ENCODE results near the gene DYNC1I1. TPM values are rescaled to one million over a fixed set of nuclear protein-coding genes. Genes with fewer than 3 reads are reported as not detected.
"Not testable (repeated sequence)": the region's sequence is repeated elsewhere in the genome, so short reads cannot be mapped to it uniquely, and the experiment has no call there.

DYNC1I1 gene
- total RNA-seq, 4 donors from 2014 or later = 1.7 to 6.8 (median 4.2) TPM

DNA sequence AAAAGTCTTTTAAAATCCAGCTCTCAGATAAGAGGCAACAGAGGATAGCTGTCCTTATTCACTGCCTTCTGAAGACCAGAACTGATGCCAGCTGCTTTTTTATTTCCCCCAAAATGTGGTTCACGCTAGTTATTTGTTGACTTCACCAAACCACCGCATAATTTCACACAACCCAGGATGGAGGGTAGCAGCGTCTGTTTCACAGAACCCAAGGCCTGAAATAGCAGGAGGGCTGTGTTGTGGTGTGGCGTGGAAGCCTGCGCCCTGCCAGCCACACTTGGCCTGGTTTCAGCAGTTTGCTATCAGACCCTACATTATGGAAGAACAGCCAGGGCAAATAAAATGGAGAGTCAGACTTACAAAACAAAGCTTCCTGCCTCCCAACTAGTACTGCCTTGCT, 155.4 kb downstream of the DYNC1I1 start:
- TF ChIP-seq, protein P1, sequence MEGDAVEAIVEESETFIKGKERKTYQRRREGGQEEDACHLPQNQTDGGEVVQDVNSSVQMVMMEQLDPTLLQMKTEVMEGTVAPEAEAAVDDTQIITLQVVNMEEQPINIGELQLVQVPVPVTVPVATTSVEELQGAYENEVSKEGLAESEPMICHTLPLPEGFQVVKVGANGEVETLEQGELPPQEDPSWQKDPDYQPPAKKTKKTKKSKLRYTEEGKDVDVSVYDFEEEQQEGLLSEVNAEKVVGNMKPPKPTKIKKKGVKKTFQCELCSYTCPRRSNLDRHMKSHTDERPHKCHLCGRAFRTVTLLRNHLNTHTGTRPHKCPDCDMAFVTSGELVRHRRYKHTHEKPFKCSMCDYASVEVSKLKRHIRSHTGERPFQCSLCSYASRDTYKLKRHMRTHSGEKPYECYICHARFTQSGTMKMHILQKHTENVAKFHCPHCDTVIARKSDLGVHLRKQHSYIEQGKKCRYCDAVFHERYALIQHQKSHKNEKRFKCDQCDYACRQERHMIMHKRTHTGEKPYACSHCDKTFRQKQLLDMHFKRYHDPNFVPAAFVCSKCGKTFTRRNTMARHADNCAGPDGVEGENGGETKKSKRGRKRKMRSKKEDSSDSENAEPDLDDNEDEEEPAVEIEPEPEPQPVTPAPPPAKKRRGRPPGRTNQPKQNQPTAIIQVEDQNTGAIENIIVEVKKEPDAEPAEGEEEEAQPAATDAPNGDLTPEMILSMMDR (IDR thresholded peaks at IDR 0.05) = no peak
- no peak for DNase-seq (ENCODE audit: low spot score)
- no peak for ATAC-seq (ENCODE audit: low FRiP score)

DNA sequence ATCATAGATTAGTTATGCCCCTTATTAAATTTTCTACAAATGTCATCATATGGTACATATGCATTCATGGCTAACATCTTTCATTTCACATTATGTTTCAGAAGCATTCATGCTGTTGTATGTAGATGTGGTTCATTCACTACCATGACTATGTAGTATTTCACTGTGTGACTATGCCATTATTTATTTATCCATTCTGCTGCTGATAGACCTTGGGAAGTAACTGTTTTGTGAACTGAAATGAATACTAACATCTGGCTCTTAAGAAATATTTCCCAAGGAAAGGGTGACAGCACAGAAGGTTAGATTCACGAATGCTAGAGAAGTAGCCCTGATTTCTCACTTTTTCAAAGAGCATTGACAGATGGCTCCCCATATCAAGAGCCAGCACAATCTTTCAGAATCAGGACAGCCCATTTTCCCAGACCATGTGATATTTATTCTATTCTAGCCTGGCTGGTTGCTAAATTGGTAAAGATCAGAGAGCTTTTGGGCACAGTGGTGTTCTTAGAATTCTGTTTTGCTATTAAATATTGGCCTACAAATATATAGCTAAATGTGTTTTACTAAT, 157.4 kb downstream of the DYNC1I1 start:
- TF ChIP-seq, protein P1 (IDR thresholded peaks at IDR 0.05) = no peak
- ATAC-seq (ENCODE audit: low FRiP score) (no peak), DNase-seq (ENCODE audit: low spot score) (no peak)

DNA sequence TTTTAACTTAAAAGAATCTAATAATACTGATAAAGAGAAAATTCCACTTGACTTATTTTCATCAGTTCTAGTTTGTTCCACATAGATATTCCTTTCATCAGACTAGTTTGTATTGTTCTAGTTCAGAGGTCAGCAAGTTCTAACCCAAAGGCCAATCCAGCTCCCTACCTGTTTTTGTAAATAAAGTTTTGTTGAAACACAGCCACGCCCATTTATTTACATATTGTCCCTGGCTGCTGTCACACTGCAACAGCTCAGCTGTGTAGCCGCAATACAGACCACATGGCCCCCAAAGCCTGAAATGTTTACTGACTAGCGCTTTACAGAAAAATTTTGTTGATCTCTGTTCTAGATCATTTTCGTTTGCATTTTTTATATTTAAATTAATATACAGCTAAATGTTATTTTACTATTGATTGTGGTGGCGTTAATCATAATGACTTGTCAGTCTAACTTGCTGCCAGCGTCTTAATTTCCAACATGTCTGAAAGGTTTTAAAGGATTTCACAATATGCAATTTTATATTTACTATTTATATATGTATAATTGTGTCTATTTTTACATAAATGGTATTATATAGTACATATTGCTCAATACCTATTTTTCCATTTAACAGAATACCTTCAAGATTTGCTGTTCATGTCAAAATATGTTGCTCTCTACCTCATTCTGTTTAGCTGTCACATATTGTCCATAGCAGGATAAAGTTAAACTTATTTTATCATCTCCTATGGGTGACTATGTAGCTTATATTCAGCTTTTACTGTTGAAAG, 159.3 kb downstream of the DYNC1I1 start:
- ATAC-seq (ENCODE audit: low FRiP score) = no peak
- DNase-seq (ENCODE audit: low spot score) = no peak
- TF ChIP-seq, protein P1 (IDR thresholded peaks at IDR 0.05) = no peak

DNA sequence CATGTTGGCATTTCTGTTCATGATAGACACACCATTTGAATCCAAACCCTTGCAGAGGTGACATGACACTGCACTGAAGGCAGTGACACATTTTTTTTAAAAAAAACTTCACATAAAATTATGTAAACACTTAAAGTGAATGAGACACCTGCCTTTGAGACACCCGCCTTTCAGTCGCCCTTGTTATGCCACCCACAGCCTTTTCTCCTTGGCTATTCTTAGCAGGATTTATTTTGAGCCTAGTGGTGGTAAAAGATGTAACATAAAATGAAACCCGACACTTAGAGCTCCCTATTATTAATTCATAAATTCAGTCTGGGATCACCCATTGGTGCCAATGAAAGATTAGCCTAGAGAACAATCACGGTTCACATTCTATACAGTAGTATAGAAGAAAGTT, 161.3 kb downstream of the DYNC1I1 start:
- no peak for DNase-seq (ENCODE audit: low spot score)
- ATAC-seq (ENCODE audit: low FRiP score) = no peak
- TF ChIP-seq, protein P1 (IDR thresholded peaks at IDR 0.05) = no peak

DNA sequence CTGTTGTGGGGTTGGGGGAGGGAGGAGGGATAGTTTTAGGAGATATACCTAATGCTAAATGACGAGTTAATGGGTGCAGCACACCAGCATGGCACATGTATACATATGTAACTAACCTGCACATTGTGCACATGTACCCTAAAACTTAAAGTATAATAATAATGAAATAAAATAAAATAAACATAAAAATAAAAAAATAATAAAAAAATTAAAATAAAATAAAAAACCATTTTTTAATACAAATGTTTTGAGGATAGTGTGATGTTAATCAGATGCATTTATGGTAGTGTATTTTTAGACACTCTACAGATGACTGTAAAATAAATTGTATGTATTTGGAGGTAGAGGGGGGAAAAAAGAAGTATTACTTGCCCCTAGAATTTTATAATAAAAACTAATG, 172.5 kb downstream of the DYNC1I1 start:
- ATAC-seq (ENCODE audit: low FRiP score); DNase-seq (ENCODE audit: low spot score): not testable (repeated sequence)

DNA sequence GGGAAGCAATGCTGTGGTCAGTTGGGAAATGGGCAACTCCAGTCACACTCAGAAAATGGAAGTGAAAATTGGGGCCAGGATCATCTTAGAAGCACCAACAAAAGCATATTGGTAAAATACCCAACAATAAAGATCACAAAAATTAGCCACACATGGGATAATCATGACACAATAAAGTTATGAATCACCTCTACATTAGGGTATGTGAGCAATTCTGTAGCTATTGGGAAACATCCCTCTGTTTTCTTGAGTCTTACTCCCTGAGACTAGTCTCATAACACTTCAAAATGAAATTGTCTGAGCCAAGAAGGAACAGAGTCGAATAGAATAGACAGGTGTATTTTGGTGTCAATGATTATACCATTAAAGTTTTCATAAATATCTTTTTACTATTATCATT, 178.3 kb downstream of the DYNC1I1 start:
- ATAC-seq (ENCODE audit: low FRiP score) (no peak), DNase-seq (ENCODE audit: low spot score) (no peak)
- TF ChIP-seq, protein P1 (IDR thresholded peaks at IDR 0.05) = no peak

DNA sequence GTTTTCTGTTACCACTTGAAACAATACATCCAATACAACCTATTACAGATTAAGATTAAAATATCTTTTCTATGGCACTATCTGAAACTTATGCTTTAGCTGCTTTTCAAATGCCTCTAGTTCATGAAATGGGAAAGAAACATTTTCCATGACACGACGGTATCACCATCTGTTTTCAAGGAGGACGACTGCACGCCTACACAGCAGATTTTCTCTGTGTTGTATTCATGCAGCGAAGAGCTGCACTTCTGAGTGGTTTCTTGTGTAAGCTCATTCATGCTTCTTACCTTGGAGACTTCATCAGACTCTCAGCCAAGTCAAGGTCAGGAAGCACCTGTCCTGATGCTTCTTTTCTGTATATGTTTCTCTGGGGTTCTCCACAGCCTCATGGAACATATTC, 179.2 kb downstream of the DYNC1I1 start:
- DNase-seq (ENCODE audit: low spot score) = no peak
- TF ChIP-seq, protein P1 (IDR thresholded peaks at IDR 0.05) = no peak
- ATAC-seq (ENCODE audit: low FRiP score) = no peak
